ENCODE results near the gene FRMD6.
"Not testable (repeated sequence)": the region's sequence is repeated elsewhere in the genome, so short reads cannot be mapped to it uniquely, and the experiment has no call there.

Gene FRMD6

GRCh38 chr14:51735851-51736250 lies 84.1 kb downstream of the FRMD6 start:
- CTCF ChIA-PET: no interaction called here
- H3K27ac ChIP-seq: no peak overlapping the region
- POLR2A ChIA-PET (ENCODE audit: low non-redundant PET): no interaction called here
- no peak for DNase-seq (ENCODE audit: low spot score)
- TF ChIP-seq CTCF (conservative IDR thresholded peaks at IDR 0.05; ENCODE audit: low read depth): no peak

GRCh38 chr14:51738754-51739153 lies 87.0 kb downstream of the FRMD6 start:
- POLR2A ChIA-PET (ENCODE audit: low non-redundant PET): no interaction called here
- CTCF ChIA-PET: interaction anchor here (0.6 kb wide), 1 partner anchor 11 kb away, joined by 3 read pairs; no protein-coding TSS in a partner anchor
- no peak for DNase-seq (ENCODE audit: low spot score)
- no peak for TF ChIP-seq CTCF (conservative IDR thresholded peaks at IDR 0.05; ENCODE audit: low read depth)
- no peak overlapping the region for H3K27ac ChIP-seq

GRCh38 chr14:51743588-51744000 lies 91.9 kb downstream of the FRMD6 start:
- no peak for DNase-seq (ENCODE audit: low spot score)
- TF ChIP-seq CTCF (conservative IDR thresholded peaks at IDR 0.05; ENCODE audit: low read depth): no peak
- ChIA-PET POLR2A (ENCODE audit: low non-redundant PET) (no interaction called here), CTCF (interaction anchor here (0.5 kb wide), 1 partner anchor 55 kb away, joined by 3 read pairs; no protein-coding TSS in a partner anchor)
- H3K27ac ChIP-seq: no peak overlapping the region

- no peak overlapping the region for H3K27ac ChIP-seq
- DNase-seq (ENCODE audit: low spot score): no peak
- POLR2A ChIA-PET (ENCODE audit: low non-redundant PET): no interaction called here
- CTCF ChIA-PET: no interaction called here
- no peak for TF ChIP-seq CTCF (conservative IDR thresholded peaks at IDR 0.05; ENCODE audit: low read depth)
Measured at GRCh38 chr14:51744372-51745130, 92.8 kb downstream of the FRMD6 start.

GRCh38 chr14:51746823-51747222 lies 95.1 kb downstream of the FRMD6 start:
- H3K27ac ChIP-seq; POLR2A ChIA-PET (ENCODE audit: low non-redundant PET); DNase-seq (ENCODE audit: low spot score); CTCF ChIA-PET: not testable (repeated sequence)

GRCh38 chr14:51750542-51750941 lies 98.8 kb downstream of the FRMD6 start:
- H3K27ac ChIP-seq: no peak overlapping the region
- ChIA-PET CTCF (interaction anchor here (0.7 to 1.1 kb wide), 3 partner anchors 26 to 468 kb away, joined by 3 read pairs; no protein-coding TSS in a partner anchor), POLR2A (ENCODE audit: low non-redundant PET) (no interaction called here)
- no peak for TF ChIP-seq CTCF (conservative IDR thresholded peaks at IDR 0.05; ENCODE audit: low read depth)
- no peak for DNase-seq (ENCODE audit: low spot score)

GRCh38 chr14:51751611-51752345 lies 100.1 kb downstream of the FRMD6 start:
- H3K27ac ChIP-seq: not testable (repeated sequence)
- CTCF ChIA-PET: interaction anchor here (0.9 kb wide), 1 partner anchor 23 kb away, joined by 4 read pairs; no protein-coding TSS in a partner anchor

GRCh38 chr14:51757756-51758155 lies 106.0 kb downstream of the FRMD6 start:
- CTCF ChIA-PET; POLR2A ChIA-PET (ENCODE audit: low non-redundant PET): not testable (repeated sequence)

More at GRCh38 chr14:51751611-51752345, 100.1 kb downstream of the FRMD6 start:
- DNase-seq (ENCODE audit: low spot score); POLR2A ChIA-PET (ENCODE audit: low non-redundant PET): not testable (repeated sequence)

More at GRCh38 chr14:51757756-51758155, 106.0 kb downstream of the FRMD6 start:
- DNase-seq (ENCODE audit: low spot score); H3K27ac ChIP-seq: not testable (repeated sequence)

All from RWPE1 (cell line).